HepG2 (cell line): Measurements from ENCODE around the gene PROC. TPM values are rescaled to one million over a fixed set of nuclear protein-coding genes. Genes with fewer than 3 reads are reported as not detected.

Experiments
- BCL6 ChIP-seq: IDR thresholded peaks from 2 replicates; pipeline ENCODE4 v1.6.1; 2016; ENCODE audit warnings: missing genetic modification reagents, missing compliant biosample characterization
- FOSL2 ChIP-seq: sonication (generic); formaldehyde crosslinking; IDR thresholded peaks from 2 replicates; pipeline ENCODE4 v1.4.0; 2020; ENCODE audit warnings: missing genetic modification reagents
- HCFC1 ChIP-seq: fragments of 150-350 bp; IDR thresholded peaks from 2 replicates; pipeline ENCODE4 v1.6.1; 2014; ENCODE audit warnings: low read depth, low read length
- HNRNPUL1 ChIP-seq: fragments of 200-400 bp; formaldehyde crosslinking; IDR thresholded peaks from 2 replicates; pipeline ENCODE4 v1.6.1; 2017; ENCODE audit warnings: low read depth, mild to moderate bottlenecking, low read length, moderate library complexity
- IRF9 ChIP-seq: sonication (generic); formaldehyde crosslinking; IDR thresholded peaks from 2 replicates; pipeline ENCODE4 v1.8.0; 2022; ENCODE audit warnings: missing genetic modification reagents, mild to moderate bottlenecking, borderline replicate concordance
- KDM4B ChIP-seq: sonication (generic); formaldehyde crosslinking; IDR thresholded peaks from 2 replicates; pipeline ENCODE4 v1.4.0; 2020; ENCODE audit warnings: missing genetic modification reagents
- MAFG ChIP-seq: sonication (generic); formaldehyde crosslinking; IDR thresholded peaks from 2 replicates; pipeline ENCODE4 v1.5.1; 2020; ENCODE audit warnings: mild to moderate bottlenecking, missing genetic modification reagents
- MAFK ChIP-seq, 2 experiments: IDR thresholded peaks in 1 of 2; conservative IDR thresholded peaks in 1 of 2; 2 replicates each; pipeline ENCODE4 v1.6.1; 2011; ENCODE audit warnings: improper control_type of control experiment in 2 of 2, low read length in 2 of 2
- NCOR1 ChIP-seq: fragments of 200-600 bp; sonication (generic); IDR thresholded peaks from 2 replicates; pipeline ENCODE4 v1.7.0; 2017; ENCODE audit warnings: antibody characterized with exemption, low read length, borderline replicate concordance
- NFYC ChIP-seq: IDR thresholded peaks from 2 replicates; pipeline ENCODE4 v1.6.1; 2016; ENCODE audit warnings: missing genetic modification reagents, missing compliant biosample characterization
- NKX3-1 ChIP-seq: sonication (generic); formaldehyde crosslinking; IDR thresholded peaks from 2 replicates; pipeline ENCODE4 v1.5.0; 2020; ENCODE audit warnings: missing genetic modification reagents
- RELA ChIP-seq: sonication (generic); formaldehyde crosslinking; IDR thresholded peaks from 2 replicates; pipeline ENCODE4 v1.4.0; 2020; ENCODE audit warnings: missing genetic modification reagents
- RFXANK ChIP-seq: IDR thresholded peaks from 2 replicates; pipeline ENCODE4 v1.6.1; 2016
- RFXAP ChIP-seq: sonication (generic); formaldehyde crosslinking; IDR thresholded peaks from 2 replicates; pipeline ENCODE4 v1.4.0; 2020; ENCODE audit warnings: missing genetic modification reagents, borderline replicate concordance
- RNF219 ChIP-seq: sonication (generic); formaldehyde crosslinking; IDR thresholded peaks from 2 replicates; pipeline ENCODE4 v1.5.0; 2020; ENCODE audit warnings: mild to moderate bottlenecking, missing genetic modification reagents
- SALL2 ChIP-seq: sonication (generic); formaldehyde crosslinking; IDR thresholded peaks from 2 replicates; pipeline ENCODE4 v1.8.1; 2023; ENCODE audit warnings: mild to moderate bottlenecking, missing genetic modification reagents, inconsistent platforms
- TOE1 ChIP-seq: sonication (generic); formaldehyde crosslinking; IDR thresholded peaks from 2 replicates; pipeline ENCODE4 v1.4.0; 2020; ENCODE audit warnings: mild to moderate bottlenecking, missing genetic modification reagents
- TSC22D2 ChIP-seq: sonication (generic); formaldehyde crosslinking; IDR thresholded peaks from 2 replicates; pipeline ENCODE4 v1.5.1; 2020; ENCODE audit warnings: missing genetic modification reagents, mild to moderate bottlenecking, borderline replicate concordance
- YY1 ChIP-seq: IDR thresholded peaks from 2 replicates; pipeline ENCODE4 v1.6.1; 2011; ENCODE audit warnings: low read length, low read depth, moderate library complexity, mild to moderate bottlenecking; ENCODE audit not compliant: insufficient read depth, insufficient replicate concordance
- ZKSCAN5 ChIP-seq: sonication (generic); formaldehyde crosslinking; IDR thresholded peaks from 2 replicates; pipeline ENCODE4 v1.5.1; 2020; ENCODE audit warnings: mild to moderate bottlenecking, missing genetic modification reagents
- ZNF329 ChIP-seq: sonication (generic); formaldehyde crosslinking; IDR thresholded peaks from 2 replicates; pipeline ENCODE4 v1.9.0; 2021; ENCODE audit warnings: low read depth, mild to moderate bottlenecking, missing genetic modification reagents
- ZNF446 ChIP-seq: sonication (generic); formaldehyde crosslinking; IDR thresholded peaks from 2 replicates; pipeline ENCODE4 v1.5.0; 2020; ENCODE audit warnings: mild to moderate bottlenecking, missing genetic modification reagents
- ZNF460 ChIP-seq: sonication (generic); formaldehyde crosslinking; IDR thresholded peaks from 2 replicates; pipeline ENCODE4 v1.5.1; 2020; ENCODE audit warnings: missing genetic modification reagents, mild to moderate bottlenecking, borderline replicate concordance
- ZNF562 ChIP-seq: sonication (generic); formaldehyde crosslinking; IDR thresholded peaks from 2 replicates; pipeline ENCODE4 v1.8.0; 2022; ENCODE audit warnings: missing genetic modification reagents, borderline replicate concordance
- ZNF772 ChIP-seq: sonication (generic); formaldehyde crosslinking; IDR thresholded peaks from 2 replicates; pipeline ENCODE4 v1.5.0; 2020; ENCODE audit warnings: mild to moderate bottlenecking, missing genetic modification reagents
- ZNF790 ChIP-seq: sonication (generic); formaldehyde crosslinking; IDR thresholded peaks from 2 replicates; pipeline ENCODE4 v1.8.0; 2022; ENCODE audit warnings: missing genetic modification reagents, mild to moderate bottlenecking, borderline replicate concordance
- ZSCAN30 ChIP-seq: sonication (generic); formaldehyde crosslinking; IDR thresholded peaks from 2 replicates; pipeline ENCODE4 v1.5.0; 2020; ENCODE audit warnings: mild to moderate bottlenecking, missing genetic modification reagents
- polyA plus RNA-seq, 8 experiments: library from polyadenylated mRNA; depleted of rRNA in 3 of 8; stranded (reverse) in 7 of 8; unstranded in 1 of 8; fragments of >200 nt; fragmentation: Illumina TruSeq in 4 of 8; extraction: Trizol in 4 of 8; gene quantifications; 2 replicates each; pipeline versions ENCODE4 v1.2.1 to v1.2.3, GENCODE V29; 2011 to 2016; ENCODE audit warnings: low read depth in 4 of 8, missing spikeins in 1 of 8, mixed read lengths in 1 of 8; ENCODE audit not compliant: insufficient read depth in 1 of 8
- total RNA-seq, 5 experiments: library from RNA; depleted of rRNA; stranded (reverse); fragments of >200 nt; fragmentation: Illumina TruSeq; extraction: Trizol; gene quantifications; 2 replicates each; pipeline ENCODE4 v1.2.3, GENCODE V29; 2016; ENCODE audit warnings: low read depth in 1 of 5
- TF ChIP-seq, protein P1 (sequence below): sonication (generic); formaldehyde crosslinking; IDR thresholded peaks from 2 replicates; pipeline ENCODE4 v1.9.0; 2021; ENCODE audit warnings: missing genetic modification reagents, borderline replicate concordance

Gene PROC
- total and polyA plus RNA-seq, 2 of the 13 experiments (the other 11 are each of a cell fraction or from before 2014, with no cell fraction given), result 134 to 185 TPM

DNA sequence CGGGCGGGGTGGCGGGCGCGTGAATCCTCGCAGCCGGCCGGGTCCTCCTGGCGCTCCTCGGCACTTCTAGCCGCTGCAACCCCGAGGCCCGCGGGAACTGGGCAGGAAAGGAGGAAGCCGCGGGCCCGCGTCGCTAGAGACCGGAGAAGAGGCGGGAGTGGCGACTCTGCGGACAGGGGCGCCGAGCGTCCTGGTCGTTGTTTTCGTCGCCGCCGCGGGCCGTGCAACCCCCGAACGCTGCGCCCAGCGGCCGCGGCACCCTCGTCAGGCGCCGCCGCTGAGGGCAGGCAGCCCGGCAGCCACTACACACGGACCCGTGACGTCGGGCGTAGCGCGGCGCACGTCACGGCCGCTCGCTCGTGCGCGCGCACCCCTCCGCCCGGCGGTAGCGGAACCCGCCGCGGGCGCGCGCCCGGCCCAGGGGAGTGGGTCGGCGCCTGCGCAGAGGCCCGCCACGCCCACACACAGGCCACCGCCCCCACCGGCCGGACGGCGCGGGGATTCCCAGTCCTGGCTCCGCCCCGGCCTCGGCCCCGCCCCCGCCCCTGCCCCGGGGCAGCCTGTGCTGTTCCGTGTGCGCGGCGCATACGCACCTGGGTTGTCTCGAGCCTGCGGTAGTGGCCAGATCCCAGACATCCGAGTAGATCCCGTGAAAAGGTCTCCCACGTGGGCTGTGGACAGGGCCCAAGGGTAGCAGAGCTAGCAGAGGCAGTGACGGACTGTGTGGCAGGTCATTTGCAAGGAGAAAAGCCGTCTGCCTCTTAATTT is 30.4 kb upstream of the PROC start, which contains the start of gene MAP3K2 (continued):
- TF ChIP-seq ZNF460 (no peak), IRF9 (CRISPR knock-in tag) (no peak), MAFK (conservative IDR thresholded peaks at IDR 0.05 in 1 of 2, IDR thresholded peaks at IDR 0.05 in 1 of 2; ENCODE audit: low read length in 2 of 2) (no peak), HCFC1 (no peak), HNRNPUL1 (no peak), RELA (CRISPR knock-in tag) (peak; percentile 43; the same call in 1 of the 2 replicates), ZSCAN30 (no peak), RFXANK (no peak), ZNF772 (no peak), ZKSCAN5 (CRISPR knock-in tag) (no peak), RFXAP (CRISPR knock-in tag) (peak; percentile 41; the same call in 1 of the 2 replicates), NKX3-1 (0 out of 2 replicates have a peak, but pooled peaks have one; percentile 10), ZNF790 (CRISPR knock-in tag) (peak; percentile 91; the same call in 1 of the 2 replicates), SALL2 (no peak; the same call in 1 of the 2 replicates), YY1 (peak; percentile 69), ZNF329 (CRISPR knock-in tag) (no peak), FOSL2 (CRISPR knock-in tag) (peak; percentile 28; the same call in 1 of the 2 replicates), MAFG (no peak; the same call in 1 of the 2 replicates), KDM4B (CRISPR knock-in tag) (no peak), RNF219 (CRISPR knock-in tag) (no peak; the same call in 1 of the 2 replicates), ZNF562 (CRISPR knock-in tag) (no peak), ZNF446 (peak; percentile 58; the same call in 1 of the 2 replicates), NCOR1 (no peak; the same call in 1 of the 2 replicates), TOE1 (CRISPR knock-in tag) (no peak), NFYC (CRISPR knock-in tag) (no peak), BCL6 (CRISPR knock-in tag) (peak; percentile 9; the same call in 1 of the 2 replicates), TSC22D2 (CRISPR knock-in tag) (no peak; the same call in 1 of the 2 replicates)
- TF ChIP-seq, protein P1, sequence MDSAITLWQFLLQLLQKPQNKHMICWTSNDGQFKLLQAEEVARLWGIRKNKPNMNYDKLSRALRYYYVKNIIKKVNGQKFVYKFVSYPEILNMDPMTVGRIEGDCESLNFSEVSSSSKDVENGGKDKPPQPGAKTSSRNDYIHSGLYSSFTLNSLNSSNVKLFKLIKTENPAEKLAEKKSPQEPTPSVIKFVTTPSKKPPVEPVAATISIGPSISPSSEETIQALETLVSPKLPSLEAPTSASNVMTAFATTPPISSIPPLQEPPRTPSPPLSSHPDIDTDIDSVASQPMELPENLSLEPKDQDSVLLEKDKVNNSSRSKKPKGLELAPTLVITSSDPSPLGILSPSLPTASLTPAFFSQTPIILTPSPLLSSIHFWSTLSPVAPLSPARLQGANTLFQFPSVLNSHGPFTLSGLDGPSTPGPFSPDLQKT, result no peak
